Measurements from ENCODE around the gene MAD1L1.
"Not testable (repeated sequence)": the region's sequence is repeated elsewhere in the genome, so short reads cannot be mapped to it uniquely, and the experiment has no call there.

MAD1L1 gene

GRCh38 chr7:1987591-1988532 lies 244.9 kb downstream of the MAD1L1 start:
- DNase-seq (ENCODE audit: low read depth) = no peak

DNA sequence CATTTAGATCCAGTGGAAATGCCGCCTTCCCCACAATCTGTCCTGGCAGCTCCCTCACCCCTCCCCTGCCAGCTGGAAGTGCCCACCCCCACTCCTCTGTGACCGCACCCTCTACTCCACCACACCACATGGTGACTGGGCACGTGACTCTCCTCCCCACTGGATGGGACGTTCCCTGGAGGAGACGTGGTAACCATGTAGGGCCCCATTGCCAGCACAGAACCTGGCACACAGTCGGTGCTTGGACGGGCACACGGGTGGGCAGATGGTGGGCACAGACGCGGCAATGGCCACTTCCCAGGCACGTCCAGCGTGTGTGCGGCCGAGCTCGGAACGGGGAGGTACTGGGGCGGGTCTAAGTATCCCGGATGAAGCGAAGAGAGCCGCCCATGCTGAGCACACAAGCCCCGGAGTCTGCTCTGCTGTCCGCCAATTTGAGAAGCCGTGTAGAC lies 245.6 kb downstream of the MAD1L1 start:
- no peak for DNase-seq (ENCODE audit: low read depth)

- no peak for DNase-seq (ENCODE audit: low read depth)
Observed at GRCh38 chr7:1986366-1987083, 246.2 kb downstream of the MAD1L1 start.

DNA sequence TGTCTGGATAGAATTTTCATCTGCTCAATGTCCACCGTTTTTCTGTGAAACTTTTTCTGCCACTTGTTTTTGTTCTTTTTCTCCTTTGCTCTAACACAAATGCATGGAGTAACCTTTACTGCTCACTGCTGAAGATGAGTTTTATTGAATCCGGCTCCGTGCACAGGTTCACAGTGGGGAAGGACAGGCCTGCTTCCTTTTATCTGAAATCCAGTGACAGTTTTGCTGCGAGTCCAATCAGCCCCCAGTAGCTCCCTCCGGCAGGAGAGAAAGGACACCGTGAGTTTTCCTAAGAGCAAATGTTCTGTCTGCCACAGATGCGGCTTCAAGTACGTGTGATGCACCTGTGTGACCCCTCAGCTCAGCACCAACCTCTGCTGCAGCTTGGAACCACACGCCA lies 246.8 kb downstream of the MAD1L1 start:
- no peak for DNase-seq (ENCODE audit: low read depth)

DNA sequence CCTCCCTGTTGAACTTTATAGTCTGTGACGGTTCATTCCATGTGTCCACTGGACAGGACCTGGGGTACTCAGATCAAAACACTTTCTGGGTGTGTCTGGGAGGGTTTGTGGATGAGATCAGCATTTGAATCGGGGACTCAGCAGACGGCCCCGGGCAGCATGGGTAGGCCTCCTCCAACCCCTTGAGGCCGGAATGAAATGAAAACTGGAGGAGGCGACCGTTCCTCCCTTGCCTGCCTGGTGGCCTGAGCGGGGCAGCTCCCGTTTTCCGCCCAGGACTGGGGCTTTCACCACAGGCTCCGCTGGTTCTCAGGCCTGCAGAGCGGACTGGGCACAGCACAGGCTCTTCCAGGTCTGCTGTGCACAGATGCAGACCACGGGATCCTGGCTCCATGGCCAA lies 247.7 kb downstream of the MAD1L1 start:
- no peak for DNase-seq (ENCODE audit: low read depth)

DNA sequence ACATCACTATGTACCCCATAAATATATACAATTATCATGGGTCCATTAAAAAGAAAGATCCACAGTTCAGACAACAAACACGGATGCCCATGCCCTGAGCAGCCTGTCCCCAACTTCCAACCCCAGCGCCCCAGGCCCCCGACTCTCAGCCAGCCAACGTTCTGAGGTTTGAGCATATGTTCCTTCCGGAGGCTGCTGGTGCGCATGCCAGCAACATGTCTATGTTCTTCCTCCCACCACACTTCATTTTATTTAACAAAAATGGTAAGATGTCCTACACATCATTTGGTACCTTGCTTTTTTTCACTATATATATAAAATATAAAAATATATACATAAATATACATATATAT lies 250.9 kb downstream of the MAD1L1 start:
- DNase-seq (ENCODE audit: low read depth) = no peak

- no peak for DNase-seq (ENCODE audit: low read depth)
Observed at GRCh38 chr7:1981201-1981877, 251.4 kb downstream of the MAD1L1 start.

DNA sequence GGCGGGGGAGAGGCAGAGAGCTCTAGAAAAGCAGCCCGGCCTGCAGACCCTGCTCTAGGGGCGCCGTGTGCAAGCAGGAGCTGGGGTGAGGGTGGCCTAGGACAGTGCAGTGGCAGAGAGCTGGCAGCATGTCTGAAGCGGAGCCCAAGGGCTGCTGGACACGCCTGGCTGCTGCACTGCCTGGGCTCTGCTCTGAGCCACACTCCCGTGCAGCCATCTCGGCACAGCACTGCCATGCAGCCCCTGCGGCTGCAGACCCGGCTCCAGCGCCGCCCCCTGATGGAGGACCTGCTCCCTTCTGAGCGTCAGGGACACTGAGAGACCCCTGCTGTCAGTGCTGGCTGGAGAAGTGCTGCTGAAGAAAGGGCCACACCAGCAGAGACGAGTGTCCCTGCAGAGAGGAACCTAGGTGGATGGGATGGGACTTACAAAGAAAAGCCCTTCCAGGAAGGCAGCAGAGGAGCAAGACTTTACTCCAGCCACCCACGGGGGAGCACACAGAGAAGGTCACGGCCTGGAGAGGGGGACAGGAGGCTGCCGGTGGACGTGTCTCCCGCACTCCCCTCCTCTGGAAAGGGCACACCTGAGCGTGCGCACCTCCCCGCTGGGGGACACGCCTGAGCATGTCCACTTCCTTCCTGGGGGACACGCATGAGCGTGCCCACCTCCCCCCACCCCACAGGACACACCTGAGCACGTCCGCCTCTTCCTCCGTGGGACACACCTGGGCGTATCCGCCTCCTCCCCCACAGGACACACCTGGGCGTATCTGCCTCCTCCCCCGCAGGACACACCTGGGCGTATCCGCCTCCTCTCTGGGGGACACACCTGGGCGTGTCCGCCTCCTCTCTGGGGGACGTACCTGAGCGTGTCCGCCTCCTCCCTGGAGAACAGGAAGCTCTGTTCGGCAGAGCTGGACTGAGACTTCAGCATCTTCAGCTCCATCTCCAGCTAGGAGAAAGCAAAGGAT lies 252.9 kb downstream of the MAD1L1 start:
- DNase-seq (ENCODE audit: low read depth) = no peak

DNA sequence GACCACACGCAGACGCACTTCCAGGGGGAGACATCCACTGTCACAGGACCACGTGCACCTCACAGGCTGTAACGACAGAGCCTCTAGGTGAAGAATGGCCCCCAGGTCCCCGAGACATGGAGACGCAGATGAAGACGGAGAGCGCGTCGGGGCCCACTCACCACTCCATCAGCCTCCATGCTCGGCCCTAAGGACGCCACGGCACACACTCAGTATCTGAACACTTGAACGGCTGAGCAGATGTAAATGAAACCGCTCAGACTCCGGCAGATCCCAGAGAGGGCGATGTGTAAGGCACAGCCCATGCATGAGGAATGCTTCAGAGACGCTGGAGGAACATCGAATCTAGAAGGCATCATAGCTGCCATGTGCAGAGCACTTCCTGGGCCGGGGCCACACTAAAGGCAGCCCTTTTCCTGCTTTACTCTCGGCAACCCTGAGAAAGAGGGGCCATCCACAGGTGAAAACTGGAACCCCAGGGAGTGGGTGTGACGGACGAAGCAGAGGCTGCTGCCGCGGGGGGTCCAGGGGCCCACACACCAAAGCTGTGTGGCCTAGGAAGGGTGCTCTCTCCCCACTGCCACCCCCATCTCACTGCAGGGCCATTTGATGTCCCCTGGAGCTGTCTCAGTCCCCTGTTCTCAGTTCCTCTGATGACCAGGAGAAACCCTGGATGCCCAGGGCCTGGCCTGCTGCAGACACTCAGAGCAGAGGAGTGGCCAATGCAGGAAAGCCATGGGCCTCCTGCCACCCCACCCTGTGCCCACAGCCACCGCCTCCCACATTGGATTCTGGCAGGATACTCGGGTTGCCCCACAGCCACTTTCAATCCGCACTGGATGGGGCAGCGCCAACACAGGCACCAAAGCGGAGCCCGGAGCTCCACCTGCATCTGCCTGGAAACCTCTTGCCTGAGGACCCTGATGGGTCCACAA lies 253.8 kb downstream of the MAD1L1 start:
- DNase-seq (ENCODE audit: low read depth) = no peak

DNA sequence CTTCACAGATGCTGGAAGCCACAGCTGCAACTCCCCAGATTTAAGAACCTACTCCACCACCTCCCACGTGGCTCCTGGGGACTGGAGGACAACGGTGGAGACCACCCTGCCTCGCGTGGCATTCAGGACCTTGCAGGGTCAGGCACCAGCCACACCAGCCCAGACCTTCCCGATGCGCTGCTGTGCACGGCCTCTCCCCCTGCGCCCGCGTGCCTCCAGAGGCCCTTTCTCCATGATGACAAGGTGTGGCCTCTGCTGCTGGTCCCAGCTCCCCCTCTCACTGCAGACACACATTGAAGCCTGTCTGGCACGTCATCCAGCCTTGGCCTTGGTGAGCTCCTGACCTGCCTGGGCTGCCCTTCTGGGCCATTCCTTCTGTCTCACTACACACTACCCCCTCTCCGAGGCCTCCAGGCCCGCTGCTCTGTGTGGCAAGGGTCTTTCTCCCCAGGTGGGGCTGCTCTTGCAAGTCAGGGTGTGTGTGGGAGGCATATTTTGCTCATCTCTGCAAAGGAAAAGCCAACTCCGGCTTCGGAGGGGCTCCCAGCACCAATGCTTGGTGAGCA lies 254.8 kb downstream of the MAD1L1 start:
- DNase-seq (ENCODE audit: low read depth) = no peak

DNA sequence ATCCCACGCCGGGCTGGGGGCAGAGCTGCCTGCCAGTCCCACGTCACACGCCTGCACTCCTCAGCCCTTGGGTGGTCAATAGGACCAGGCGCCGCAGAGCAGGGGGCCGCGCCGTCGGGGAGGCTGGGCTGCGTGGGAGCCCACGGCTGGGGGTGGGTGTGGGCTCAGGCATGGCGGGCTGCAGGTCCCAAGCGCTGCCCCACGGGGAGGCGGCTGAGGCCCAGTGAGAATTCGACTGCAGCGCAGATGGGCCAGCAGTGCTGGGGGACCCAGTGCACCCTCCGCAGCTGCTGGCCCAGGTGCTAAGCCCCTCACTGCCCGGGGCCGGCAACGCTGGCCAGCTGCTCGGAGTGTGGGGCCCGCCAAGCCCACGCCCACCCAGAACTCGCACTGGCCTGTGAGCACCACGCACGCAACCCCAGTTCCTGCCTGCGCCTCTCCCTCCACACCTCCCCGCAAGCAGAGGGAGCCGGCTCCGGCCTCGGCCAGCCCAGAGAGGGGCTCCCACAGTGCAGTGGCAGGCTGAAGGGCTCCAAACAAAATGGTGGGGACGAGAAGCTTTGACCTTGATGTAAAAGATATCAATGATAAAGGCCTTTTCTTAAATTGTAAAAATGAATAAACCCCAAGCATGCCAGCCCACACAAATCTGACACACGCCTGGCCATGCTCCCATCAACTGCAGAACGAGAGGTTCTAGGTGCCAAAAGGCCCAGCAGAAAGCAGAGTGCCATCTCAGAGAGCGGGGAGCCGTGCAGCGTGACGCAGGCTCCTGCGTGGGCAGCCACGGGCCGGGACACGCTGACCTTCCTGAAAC lies 255.5 kb downstream of the MAD1L1 start:
- no peak for DNase-seq (ENCODE audit: low read depth)

DNA sequence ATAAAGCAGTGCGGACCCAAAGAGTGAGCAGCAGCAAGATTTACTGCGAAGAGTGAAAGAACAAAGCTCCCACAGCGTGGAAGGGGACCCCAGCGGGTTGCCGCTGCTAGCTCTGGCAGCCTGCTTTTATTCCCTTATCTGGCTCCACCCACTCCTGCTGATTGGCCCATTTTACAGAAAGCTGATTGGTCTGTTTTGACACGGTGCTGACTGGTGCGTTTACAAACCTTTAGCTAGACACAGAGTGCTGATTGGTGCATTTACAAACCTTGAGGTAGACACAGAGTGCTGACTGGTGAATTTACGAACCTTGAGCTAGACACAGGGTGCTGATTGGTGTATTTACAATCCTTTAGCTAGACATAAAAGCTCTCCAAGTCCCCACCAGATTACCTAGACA lies 256.2 kb downstream of the MAD1L1 start:
- not testable (repeated sequence) for DNase-seq (ENCODE audit: low read depth)

GRCh38 chr7:1975581-1975980 lies 257.2 kb downstream of the MAD1L1 start:
- DNase-seq (ENCODE audit: low read depth) = no peak

GRCh38 chr7:1975179-1975578 lies 257.6 kb downstream of the MAD1L1 start:
- DNase-seq (ENCODE audit: low read depth) = no peak

GRCh38 chr7:1974290-1975101 lies 258.2 kb downstream of the MAD1L1 start:
- no peak for DNase-seq (ENCODE audit: low read depth)

GRCh38 chr7:1973321-1974251 lies 259.2 kb downstream of the MAD1L1 start:
- DNase-seq (ENCODE audit: low read depth) = no peak

DNA sequence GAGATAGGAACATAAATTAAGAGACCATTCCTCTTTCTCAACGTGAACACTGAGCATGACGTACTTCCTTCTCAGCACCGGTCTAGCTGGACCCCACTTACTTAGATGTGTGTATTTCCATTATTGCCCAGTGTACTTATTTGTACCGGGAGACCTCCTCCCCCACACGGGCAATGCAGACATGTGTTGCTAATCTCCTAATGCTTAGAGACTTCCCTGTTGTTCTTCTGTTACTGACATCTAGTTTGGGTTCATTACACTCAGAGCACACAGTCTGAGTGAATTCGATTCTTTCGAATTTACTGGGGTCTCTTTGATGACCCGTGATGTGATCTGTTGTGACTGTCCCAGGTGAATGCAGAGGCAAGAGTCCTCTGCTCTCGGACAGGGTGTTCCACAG lies 260.0 kb downstream of the MAD1L1 start:
- no peak for DNase-seq (ENCODE audit: low read depth)

Measured in HS-5 (cell line).